Left cardiac atrium (tissue), 4 donors: ENCODE measurements around the gene LARP7. TPM values are rescaled to one million over a fixed set of nuclear protein-coding genes. Genes with fewer than 3 reads are reported as not detected.
A peak's percentile ranks its signal among the peaks of the same experiment; 100 is the strongest.

ENCODE experiments used
- ATAC-seq, 2 donors: fragments of 200-7000 bp; cut with Tn5 transposase; one replicate each; pipeline ENCODE4 v1.9.1; 2020; ENCODE audit warnings: mild to moderate bottlenecking in 2 of 2, moderate library complexity in 2 of 2
- DNase-seq: peaks from one replicate; pipeline ENCODE4 v3.0.0-alpha.2; 2020
- intact Hi-C, 2 donors: fragments of 100-400 bp; cut with DNase I; formaldehyde crosslinking; loops; one replicate each; pipeline versions ENCODE4 v1.14.1 to v1.15.1; 2022 to 2023
- microRNA-seq, 2 donors: library from miRNA; unstranded; fragments of <30 nt; microRNA quantifications; one replicate each; pipeline ENCODE4 v1.2.0, GENCODE V29; 2020
- total RNA-seq, 2 donors: library from RNA; stranded (reverse); fragmentation: NEBNext Ultra II Directional; extraction: Animal tissue kit (Norgen Biotek cat#: 25700); gene quantifications; one replicate each; pipeline ENCODE4 v1.2.1, GENCODE V29; 2021
- donor health status: DM: no; HTN: yes; CAD: no.
- donor health status: DM: no; HTN: yes; CAD: no; lungs with severe emphysema.
- donor health status: DM: yes; HTN: yes; CAD: no.
- donor health status: Dilated cardiomyopathy.

The LARP7 gene
- total RNA-seq, 2 donors from 2014 or later: 43.9 to 44.9 TPM

- DNase-seq (peak; percentile 26), ATAC-seq (peak; percentile 76 to 83)
- intact Hi-C loops: loop anchor here in 1 of 2 donors (5.0 kb wide), 1 partner anchor 34 kb away; no protein-coding TSS in a partner anchor
Observed at GRCh38 chr4:112705891-112706839, 69.2 kb downstream of the LARP7 start.

GRCh38 chr4:112706840-112707207 lies 69.9 kb downstream of the LARP7 start:
- no peak for DNase-seq
- intact Hi-C loops: loop anchor here in 1 of 2 donors (5.0 kb wide), 1 partner anchor 35 kb away; no protein-coding TSS in a partner anchor
- no peak for ATAC-seq

Small RNA genes lying within 50 kb of the gene (microRNA-seq; reads per million reads assigned to microRNA genes)
- gene MIR302A (152 to 687 reads per million in 2 donors), gene MIR302B (104 to 525 reads per million in 2 donors), gene MIR302C (31.0 to 119 reads per million in 2 donors), gene MIR302D (76.8 to 352 reads per million in 2 donors), gene MIR367 (0.40 to 0.82 reads per million in 2 donors)

Other genes starting within 250 kb of the LARP7 start
- not detected for gene NEUROG2, start 121.0 kb upstream of the LARP7 start, total RNA-seq
- gene ZGRF1, start 234 bp upstream of the LARP7 start, total RNA-seq: 1 to 10 TPM; 1.8 to 2.8 TPM